Tibial nerve (tissue), 4 donors: ENCODE data around the gene MLLT1. TPM values are rescaled to one million over a fixed set of nuclear protein-coding genes. Genes with fewer than 3 reads are reported as not detected.

Source experiments
- DNase-seq, 2 donors: peaks; one replicate each; pipeline ENCODE4 v3.0.0-alpha.2; 2019; ENCODE audit warnings: low spot score in 2 of 2
- H3K27ac ChIP-seq, 4 donors: fragments of 200-600 bp; sonication (generic) in 3 of 4; one replicate each; pipeline ENCODE4 v1.5.1; 2017 to 2019; ENCODE audit warnings: mild to moderate bottlenecking in 1 of 4
- H3K27me3 ChIP-seq, 2 donors: fragments of 200-600 bp; sonication (generic) in 1 of 2; one replicate each; pipeline versions ENCODE4 v1.5.1 to v1.6.0; 2017 to 2019
- H3K36me3 ChIP-seq, 3 donors: fragments of 200-600 bp; sonication (generic); one replicate each; pipeline ENCODE4 v1.5.1; 2018 to 2019
- H3K4me1 ChIP-seq, 4 donors: fragments of 200-600 bp; sonication (generic) in 3 of 4; one replicate each; pipeline ENCODE4 v1.5.1; 2017 to 2019
- H3K4me3 ChIP-seq, 4 donors: fragments of 200-600 bp; sonication (generic) in 3 of 4; one replicate each; pipeline ENCODE4 v1.5.1; 2017 to 2019; ENCODE audit warnings: mild to moderate bottlenecking in 1 of 4, moderate library complexity in 1 of 4
- H3K9me3 ChIP-seq, 4 donors: fragments of 200-600 bp; sonication (generic) in 3 of 4; one replicate each; pipeline ENCODE4 v1.5.1; 2017 to 2019
- EP300 ChIP-seq, 2 donors: sonication (generic); formaldehyde crosslinking; IDR thresholded peaks; one replicate each; pipeline ENCODE4 v1.6.1; 2017; ENCODE audit warnings: antibody characterized with exemption in 2 of 2, mild to moderate bottlenecking in 1 of 2
- POLR2A ChIP-seq, 2 donors: fragments of 450-650 bp; IDR thresholded peaks; one replicate each; pipeline ENCODE4 v1.6.1; 2017; ENCODE audit warnings: antibody characterized with exemption in 2 of 2, mild to moderate bottlenecking in 2 of 2, moderate library complexity in 2 of 2
- WGBS, 2 donors: methylation state at CpG; one replicate each; pipeline ENCODE4 v1.1.5; 2018; 5-methylcytosine and 5-hydroxymethylcytosine counted together
- total RNA-seq, 4 donors: library from RNA; depleted of rRNA; stranded (reverse); fragments of >200 nt; gene quantifications; one replicate each; pipeline ENCODE4 v1.1.0, GENCODE V29; 2016
- TF ChIP-seq, protein P1 (sequence below), 5 experiments: fragments of 200-600 bp in 3 of 5; fragments of 450-650 bp in 2 of 5; sonication (generic) in 3 of 5; IDR thresholded peaks; one replicate each; pipeline ENCODE4 v1.5.1; 2016 to 2019; ENCODE audit warnings: antibody characterized with exemption in 5 of 5, mild to moderate bottlenecking in 3 of 5, moderate library complexity in 2 of 5

The MLLT1 gene
- total RNA-seq, 4 donors from 2014 or later = 15.1 to 42.0 (median 19.9) TPM

GRCh38 chr19:6185835-6186834 lies 93.6 kb downstream of the MLLT1 start:
- no peak overlapping the region for H3K27ac ChIP-seq
- H3K4me3 ChIP-seq = no peak overlapping the region
- H3K27me3 ChIP-seq = no peaks in the 10 kb centered on the region
- peaks cover 0 to 12% (median 0%) of the 10 kb centered on the region in 4 donors for H3K9me3 ChIP-seq
- DNase-seq = peak in 1 of 2 donors; percentile 22
- TF ChIP-seq, protein P1, sequence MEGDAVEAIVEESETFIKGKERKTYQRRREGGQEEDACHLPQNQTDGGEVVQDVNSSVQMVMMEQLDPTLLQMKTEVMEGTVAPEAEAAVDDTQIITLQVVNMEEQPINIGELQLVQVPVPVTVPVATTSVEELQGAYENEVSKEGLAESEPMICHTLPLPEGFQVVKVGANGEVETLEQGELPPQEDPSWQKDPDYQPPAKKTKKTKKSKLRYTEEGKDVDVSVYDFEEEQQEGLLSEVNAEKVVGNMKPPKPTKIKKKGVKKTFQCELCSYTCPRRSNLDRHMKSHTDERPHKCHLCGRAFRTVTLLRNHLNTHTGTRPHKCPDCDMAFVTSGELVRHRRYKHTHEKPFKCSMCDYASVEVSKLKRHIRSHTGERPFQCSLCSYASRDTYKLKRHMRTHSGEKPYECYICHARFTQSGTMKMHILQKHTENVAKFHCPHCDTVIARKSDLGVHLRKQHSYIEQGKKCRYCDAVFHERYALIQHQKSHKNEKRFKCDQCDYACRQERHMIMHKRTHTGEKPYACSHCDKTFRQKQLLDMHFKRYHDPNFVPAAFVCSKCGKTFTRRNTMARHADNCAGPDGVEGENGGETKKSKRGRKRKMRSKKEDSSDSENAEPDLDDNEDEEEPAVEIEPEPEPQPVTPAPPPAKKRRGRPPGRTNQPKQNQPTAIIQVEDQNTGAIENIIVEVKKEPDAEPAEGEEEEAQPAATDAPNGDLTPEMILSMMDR (IDR thresholded peaks at IDR 0.05) = no peak
- TF ChIP-seq POLR2A (IDR thresholded peaks at IDR 0.05) (no peak), EP300 (IDR thresholded peaks at IDR 0.05) (no peak)
- no peaks in the 10 kb centered on the region for H3K36me3 ChIP-seq
- 47 to 55% methylated on average over 4 of the region's 4 CpGs for WGBS, 2 donors
- peaks cover 0 to 8% (median 0%) of the 10 kb centered on the region in 4 donors for H3K4me1 ChIP-seq

DNA sequence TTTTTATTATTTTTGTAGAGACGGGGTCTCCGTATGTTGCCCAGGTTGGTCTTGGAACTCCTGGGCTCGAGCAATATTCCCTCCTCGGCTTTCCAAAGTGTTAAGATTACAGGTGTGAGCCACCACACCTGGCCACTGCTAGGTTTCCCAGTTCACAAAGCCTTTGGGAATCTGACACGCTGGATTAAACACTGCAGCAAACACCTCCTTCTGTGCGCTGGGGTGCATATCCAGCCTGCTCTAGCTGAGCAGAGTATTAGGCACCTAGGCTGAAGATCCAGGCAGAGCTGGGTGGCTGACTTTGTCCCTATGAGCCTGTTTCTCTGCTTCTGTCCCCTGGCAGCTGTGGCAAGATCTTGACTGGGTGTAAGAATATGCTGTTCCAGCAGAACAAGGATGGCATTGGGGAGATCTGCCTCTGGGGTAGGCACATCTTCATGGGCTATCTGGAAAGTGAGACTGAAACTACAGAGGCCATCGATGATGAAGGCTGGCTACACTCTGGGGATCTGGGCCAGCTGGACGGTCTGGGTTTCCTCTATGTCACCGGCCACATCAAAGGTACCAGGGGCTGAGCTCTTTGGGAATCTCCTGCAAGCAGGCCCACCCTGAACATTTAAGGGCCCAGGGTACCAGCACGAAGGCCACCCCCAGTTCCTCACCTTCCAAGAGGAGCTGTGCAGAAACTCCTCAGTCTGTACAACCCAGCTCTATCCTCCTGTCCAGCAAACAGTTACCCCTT lies 94.5 kb downstream of the MLLT1 start:
- Histone ChIP-seq H3K9me3 (peaks cover 0 to 12% (median 0%) of the 10 kb centered on the region in 4 donors), H3K36me3 (no peaks in the 10 kb centered on the region), H3K4me1 (peaks cover 0 to 8% (median 0%) of the 10 kb centered on the region in 4 donors), H3K27me3 (no peaks in the 10 kb centered on the region), H3K4me3 (no peak overlapping the region), H3K27ac (no peak overlapping the region)
- DNase-seq = no peak
- TF ChIP-seq EP300 (IDR thresholded peaks at IDR 0.05) (no peak), POLR2A (IDR thresholded peaks at IDR 0.05) (no peak)
- TF ChIP-seq, protein P1 (IDR thresholded peaks at IDR 0.05) = no peak
- 79 to 85% methylated on average over 9 to 10 of the region's 10 CpGs for WGBS, 2 donors

GRCh38 chr19:6181119-6181518 lies 98.7 kb downstream of the MLLT1 start:
- DNase-seq = no peak
- TF ChIP-seq POLR2A (IDR thresholded peaks at IDR 0.05) (no peak), EP300 (IDR thresholded peaks at IDR 0.05) (no peak)
- TF ChIP-seq, protein P1 (IDR thresholded peaks at IDR 0.05) = no peak
- WGBS, 2 donors = 79 to 85% methylated on average over 2 of the region's 2 CpGs
- Histone ChIP-seq H3K27ac (no peak overlapping the region), H3K4me1 (no peaks in the 10 kb centered on the region), H3K9me3 (peaks cover 0 to 9% (median 0%) of the 10 kb centered on the region in 4 donors), H3K27me3 (no peaks in the 10 kb centered on the region), H3K4me3 (no peak overlapping the region), H3K36me3 (no peaks in the 10 kb centered on the region)

- TF ChIP-seq EP300 (IDR thresholded peaks at IDR 0.05) (no peak), POLR2A (IDR thresholded peaks at IDR 0.05) (no peak)
- TF ChIP-seq, protein P1 (IDR thresholded peaks at IDR 0.05) = no peak
- H3K4me1 ChIP-seq = no peaks in the 10 kb centered on the region
- H3K4me3 ChIP-seq = no peak overlapping the region
- no peaks in the 10 kb centered on the region for H3K27me3 ChIP-seq
- no peak overlapping the region for H3K27ac ChIP-seq
- H3K36me3 ChIP-seq = peaks cover 0 to 11% (median 0%) of the 10 kb centered on the region in 3 donors
- H3K9me3 ChIP-seq = peaks cover 0 to 30% (median 3%) of the 10 kb centered on the region in 4 donors
- DNase-seq = no peak
- WGBS, 2 donors = 77 to 91% methylated on average over 5 of the region's 5 CpGs
Measured at GRCh38 chr19:6173190-6173589, 106.6 kb downstream of the MLLT1 start.
